Fibroblast of gingiva (primary cell): ENCODE data around the gene SCYL2.
"Not testable (repeated sequence)": the region's sequence is repeated elsewhere in the genome, so short reads cannot be mapped to it uniquely, and the experiment has no call there.

Experiments
- DNase-seq: peaks from one replicate; pipeline ENCODE4 v3.0.0-alpha.2; 2011; ENCODE audit warnings: low read depth

Gene SCYL2, protein sequence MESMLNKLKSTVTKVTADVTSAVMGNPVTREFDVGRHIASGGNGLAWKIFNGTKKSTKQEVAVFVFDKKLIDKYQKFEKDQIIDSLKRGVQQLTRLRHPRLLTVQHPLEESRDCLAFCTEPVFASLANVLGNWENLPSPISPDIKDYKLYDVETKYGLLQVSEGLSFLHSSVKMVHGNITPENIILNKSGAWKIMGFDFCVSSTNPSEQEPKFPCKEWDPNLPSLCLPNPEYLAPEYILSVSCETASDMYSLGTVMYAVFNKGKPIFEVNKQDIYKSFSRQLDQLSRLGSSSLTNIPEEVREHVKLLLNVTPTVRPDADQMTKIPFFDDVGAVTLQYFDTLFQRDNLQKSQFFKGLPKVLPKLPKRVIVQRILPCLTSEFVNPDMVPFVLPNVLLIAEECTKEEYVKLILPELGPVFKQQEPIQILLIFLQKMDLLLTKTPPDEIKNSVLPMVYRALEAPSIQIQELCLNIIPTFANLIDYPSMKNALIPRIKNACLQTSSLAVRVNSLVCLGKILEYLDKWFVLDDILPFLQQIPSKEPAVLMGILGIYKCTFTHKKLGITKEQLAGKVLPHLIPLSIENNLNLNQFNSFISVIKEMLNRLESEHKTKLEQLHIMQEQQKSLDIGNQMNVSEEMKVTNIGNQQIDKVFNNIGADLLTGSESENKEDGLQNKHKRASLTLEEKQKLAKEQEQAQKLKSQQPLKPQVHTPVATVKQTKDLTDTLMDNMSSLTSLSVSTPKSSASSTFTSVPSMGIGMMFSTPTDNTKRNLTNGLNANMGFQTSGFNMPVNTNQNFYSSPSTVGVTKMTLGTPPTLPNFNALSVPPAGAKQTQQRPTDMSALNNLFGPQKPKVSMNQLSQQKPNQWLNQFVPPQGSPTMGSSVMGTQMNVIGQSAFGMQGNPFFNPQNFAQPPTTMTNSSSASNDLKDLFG

DNA sequence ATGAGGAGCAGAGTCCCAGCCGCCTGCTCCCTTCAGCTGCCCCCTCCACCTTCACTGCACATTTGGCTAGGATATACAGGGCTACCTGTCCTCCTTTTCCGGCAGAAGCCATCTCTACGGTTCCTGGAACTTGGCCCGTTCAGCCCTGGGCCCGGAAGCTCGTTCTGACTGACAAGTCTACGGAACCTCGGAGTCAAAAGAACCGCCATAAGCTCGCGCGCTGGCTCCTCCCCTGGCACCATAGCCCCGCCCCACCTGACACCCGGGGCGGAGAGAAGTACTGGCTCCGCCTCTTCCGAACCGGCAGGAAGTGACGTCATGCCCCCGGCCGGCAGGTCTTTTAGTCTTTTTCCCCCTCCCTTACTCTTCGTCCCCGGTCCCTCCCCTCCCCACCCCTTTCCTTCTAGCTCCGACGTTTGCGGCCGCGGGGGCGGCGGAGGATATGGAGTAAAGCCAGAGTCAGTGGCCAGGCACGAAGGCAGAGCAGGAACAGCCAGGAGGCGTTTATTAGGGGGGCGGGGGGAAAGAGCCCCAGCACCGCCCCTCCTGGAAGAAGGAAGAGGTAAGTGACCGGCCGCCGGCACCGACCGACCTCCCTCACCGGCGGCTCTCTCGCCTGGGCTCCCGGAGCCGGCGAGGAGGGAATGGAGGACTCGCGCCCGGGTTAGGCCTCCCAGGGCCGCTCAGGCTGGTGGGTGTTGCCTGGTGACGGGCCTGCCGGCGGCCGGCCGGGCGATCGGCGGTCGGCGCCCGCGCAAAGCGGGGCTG lies at the start of gene SCYL2, which contains the start of gene DEPDC4:
TSS of gene SCYL2 (plus strand) at position 343 of the 768 bp plus-strand sequence. CDS start 15,794 bp downstream, outside the sequence.
TSS of gene DEPDC4 (minus strand) at position 245 of the 768 bp plus-strand sequence. CDS start at position 242, 3 bp downstream.
- peak; percentile 98 for DNase-seq

DNA sequence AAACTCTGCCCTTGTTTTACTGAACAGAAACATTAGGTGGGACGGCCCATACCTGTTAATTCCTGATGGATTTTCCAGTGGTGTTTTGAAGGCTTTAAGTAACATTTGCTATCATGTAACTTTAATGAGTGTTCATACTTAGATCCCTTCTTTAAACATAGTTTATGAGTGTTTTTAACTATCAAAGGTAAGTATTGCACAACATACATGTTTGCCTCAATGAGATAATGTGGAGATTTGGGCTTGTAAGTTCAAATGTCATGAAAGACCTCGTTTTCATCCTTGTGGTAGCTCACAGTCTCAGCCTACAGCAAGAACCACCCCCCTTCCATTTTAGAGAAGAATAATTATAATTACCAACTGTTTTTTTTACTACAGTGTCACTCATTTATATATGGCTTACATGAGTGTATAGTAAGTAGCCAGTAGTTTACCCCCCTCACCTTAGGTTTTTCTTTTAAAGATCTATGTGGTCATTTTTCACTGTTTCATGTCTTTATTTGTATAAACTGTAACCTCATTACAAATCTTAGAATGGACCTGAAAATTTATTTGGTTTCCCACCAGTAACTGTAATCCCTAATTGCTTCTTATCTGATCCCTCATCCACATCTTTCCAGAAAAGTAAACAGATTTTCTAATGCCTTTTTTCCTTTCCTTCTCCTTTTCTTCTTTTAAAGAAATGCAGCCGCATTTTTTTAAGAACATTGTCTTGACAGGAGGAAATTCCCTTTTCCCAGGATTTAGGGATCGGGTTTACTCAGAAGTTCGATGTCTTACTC lies 47.5 kb upstream of the SCYL2 start:
- no peak for DNase-seq

DNA sequence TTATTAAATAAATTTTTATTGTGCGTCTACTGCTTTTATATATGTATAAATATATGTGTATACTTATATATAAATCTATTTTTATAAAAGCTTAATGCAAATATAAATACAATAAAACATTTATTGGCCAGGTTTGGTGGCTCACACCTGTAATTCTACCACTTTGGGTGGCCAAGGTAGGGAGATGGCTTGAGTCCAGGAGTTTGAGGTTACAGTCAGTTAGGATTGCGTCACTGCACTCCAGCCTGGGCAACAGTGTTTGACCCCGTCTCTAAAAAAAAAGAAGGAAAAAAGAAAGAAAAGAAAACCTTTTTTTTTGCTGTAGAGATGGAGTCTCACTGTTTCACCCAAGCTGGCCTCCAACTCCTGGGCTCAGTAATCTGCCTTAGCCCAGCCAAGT lies 45.5 kb upstream of the SCYL2 start:
- no peak for DNase-seq

DNA sequence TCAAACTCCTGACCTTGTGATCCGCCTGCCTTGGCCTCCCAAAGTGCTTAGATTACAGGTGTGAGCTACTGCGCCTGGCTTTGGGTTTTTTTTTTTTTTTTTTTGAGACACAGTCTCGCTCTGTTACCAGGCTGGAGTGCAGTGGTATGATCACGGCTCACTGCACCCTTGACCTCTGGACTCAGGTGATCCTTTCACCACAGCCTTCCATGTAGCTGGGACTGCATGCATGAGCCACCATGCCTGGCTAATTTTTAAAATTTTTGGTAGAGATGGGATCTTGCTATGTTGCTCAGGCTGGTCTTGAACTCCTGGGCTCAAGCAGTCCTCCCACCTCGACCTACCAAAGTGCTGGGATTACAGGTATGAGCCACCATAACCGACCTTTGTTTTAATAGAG lies 44.8 kb upstream of the SCYL2 start:
- not testable (repeated sequence) for DNase-seq

DNA sequence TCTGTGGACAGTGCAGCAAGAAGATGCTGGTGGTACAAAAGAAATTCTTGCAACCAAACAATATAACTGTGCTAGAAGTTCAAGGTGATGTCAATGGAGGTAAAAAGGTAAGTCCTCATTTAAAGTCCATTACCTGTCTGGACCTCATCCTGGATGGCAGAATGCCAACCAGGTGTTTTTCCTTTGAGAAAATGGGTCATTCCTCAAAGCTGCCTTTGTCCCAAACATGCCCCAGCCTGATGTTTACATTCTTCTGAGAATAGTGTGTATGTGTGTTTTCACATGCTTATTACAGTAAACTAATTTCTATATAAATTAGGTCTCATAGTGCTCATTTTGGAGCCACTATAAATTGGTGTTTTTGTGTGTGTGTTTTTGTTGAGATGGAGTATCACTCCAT lies 41.5 kb upstream of the SCYL2 start:
- DNase-seq: no peak

DNA sequence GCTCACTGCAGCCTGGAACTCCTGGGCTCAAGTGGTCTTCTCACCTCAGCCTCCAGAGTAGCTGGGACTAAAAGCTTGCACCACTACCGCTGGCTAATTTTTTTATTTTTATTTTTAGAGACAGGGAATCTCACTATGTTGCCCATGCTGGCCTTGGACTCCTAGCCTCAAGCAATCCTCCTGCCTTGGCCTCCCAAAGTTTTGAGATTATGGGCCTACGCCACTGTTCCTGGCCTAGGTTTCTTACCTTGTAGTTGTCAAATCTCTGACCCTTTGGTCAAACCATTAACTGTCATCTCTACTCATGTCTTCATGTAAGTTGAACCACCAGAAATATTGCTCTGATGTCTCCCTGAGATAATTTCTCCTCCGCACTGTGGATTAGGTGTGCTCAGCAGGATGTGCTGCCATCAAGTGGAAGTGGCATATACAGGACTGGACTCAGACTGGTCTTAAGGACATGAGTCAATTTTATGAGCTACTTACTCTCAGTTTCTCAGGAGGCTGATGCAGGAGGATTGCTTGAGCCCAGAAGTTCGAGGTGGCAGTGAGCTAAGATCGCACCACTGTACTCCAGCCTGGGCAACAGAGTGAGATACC lies 37.8 kb upstream of the SCYL2 start:
- peak; percentile 14 for DNase-seq

DNA sequence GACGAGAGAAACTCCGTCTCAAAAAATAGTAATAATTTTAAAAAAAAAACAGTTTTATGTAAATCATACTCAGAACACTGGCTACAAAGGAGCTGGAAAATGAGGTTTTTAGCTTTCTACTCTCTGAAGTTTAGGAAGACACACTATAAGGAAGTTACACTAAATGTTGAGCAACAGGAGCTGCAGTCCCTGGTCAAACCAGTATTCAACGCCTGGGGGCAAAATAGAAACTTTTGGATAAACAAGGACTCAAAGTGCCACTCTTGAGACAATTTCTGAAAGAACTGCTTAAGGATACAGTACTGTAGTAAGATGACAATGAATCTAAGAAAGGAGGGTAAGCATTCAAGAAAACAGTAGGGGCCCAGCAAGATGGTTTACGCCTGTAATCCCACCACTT lies 37.1 kb upstream of the SCYL2 start:
- peak; percentile 46 for DNase-seq

DNA sequence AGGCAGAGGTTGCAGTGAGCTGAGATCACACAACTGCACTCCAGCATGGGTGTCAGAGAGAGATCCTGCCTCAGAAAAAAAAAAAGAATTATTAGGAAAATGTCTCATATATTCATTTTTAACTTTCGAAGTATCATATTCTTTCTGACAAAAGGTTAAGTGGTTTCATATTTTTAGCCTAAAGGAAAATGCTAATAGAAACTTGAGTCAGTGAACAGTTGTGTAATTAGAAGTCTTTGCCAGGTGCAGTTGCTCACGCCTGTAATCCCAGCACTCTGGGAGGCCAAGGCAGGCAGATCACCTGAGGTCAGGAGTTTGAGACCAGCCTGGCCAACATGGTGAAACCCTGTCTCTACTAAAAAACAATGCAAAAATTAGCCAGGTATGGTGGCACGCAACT lies 35.1 kb upstream of the SCYL2 start:
- DNase-seq: peak; percentile 61

DNA sequence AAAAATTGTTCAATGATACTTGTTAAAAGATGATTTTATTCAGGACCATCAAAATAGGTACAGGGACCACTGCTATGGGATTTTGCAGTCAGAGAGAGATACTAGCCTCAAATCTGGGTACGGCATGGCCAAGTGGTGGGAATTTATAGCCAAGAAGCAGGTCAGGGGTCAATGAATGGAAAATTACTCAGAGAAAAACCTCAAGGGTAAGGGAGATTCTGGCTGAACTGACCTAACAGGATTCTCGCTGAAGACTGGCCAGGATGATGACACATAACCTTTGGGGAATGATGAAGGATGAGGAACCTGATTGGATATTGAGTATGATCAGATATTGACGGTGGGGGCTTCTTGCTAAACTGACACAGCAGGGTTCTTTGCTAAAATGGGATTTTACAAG lies 32.8 kb upstream of the SCYL2 start:
- DNase-seq: peak; percentile 61

DNA sequence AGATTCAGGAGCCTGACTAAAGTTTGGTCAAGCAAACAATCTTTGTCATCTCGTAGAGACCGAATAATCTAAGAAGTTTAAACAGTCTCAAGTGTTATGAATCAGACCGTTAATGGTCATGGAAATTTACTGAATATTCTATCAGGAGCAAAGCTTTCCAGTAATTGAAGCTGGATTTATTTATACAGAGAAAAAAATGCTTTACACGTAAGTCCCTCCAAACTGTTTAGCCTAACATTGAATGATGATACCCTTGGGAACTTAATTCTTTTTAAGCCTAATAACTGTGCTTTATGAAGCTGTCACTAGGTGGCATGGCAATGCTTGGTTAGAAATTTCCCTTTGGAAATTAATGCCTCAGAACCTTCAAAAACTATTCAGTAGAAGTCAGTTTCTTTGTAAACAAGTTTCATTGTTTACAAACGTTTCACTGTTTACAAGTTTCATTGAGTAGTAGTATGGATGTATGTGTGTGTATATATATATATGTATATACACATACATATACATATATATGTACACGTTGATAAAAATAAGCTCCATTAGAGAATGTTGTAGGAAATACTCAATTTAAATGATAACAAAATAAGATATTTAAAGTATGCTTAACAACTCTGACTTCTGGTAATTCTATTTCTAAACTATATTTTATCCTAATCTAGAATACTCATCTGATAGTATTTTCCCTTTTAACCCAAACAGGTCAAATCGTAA lies 32.2 kb upstream of the SCYL2 start:
- DNase-seq: peak; percentile 60

DNA sequence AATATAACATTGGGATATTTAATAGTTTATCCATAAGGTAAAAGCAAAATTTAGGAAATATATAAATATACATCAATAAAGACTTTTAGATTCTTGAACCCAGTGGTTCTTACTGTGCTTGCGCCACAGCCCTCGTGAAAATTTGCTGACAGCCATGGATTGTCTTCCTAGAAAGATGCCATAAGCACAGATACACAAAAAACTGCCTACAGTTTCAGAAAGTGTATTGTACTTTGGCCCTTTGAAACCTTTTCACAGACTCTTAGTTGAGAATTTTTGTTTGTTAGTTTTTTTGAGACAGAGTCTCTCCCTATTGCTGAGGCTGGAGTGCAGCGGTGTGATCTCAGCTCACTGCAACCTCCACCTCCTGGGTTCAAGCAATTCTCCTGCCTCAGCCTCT lies 28.2 kb upstream of the SCYL2 start:
- DNase-seq: no peak

DNA sequence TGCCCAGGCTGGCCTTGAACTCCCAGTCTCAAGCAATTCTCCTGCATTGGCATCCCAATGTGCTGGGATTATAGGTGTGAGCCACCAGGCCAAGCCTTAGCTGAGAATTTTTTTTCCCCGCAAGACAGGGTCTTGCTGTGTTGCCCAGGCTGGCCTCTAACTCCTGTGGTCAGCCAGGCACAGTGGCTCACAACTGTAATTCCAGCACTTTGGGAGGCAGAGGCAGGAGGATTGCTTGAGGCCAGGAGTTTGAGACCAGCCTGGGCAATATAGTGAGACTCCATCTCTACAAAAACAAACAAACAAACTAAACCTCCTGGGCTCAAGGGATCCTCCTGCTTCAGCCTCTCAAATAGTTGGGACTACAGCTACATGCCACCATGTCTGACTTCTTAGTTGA lies 27.4 kb upstream of the SCYL2 start:
- no peak for DNase-seq

DNA sequence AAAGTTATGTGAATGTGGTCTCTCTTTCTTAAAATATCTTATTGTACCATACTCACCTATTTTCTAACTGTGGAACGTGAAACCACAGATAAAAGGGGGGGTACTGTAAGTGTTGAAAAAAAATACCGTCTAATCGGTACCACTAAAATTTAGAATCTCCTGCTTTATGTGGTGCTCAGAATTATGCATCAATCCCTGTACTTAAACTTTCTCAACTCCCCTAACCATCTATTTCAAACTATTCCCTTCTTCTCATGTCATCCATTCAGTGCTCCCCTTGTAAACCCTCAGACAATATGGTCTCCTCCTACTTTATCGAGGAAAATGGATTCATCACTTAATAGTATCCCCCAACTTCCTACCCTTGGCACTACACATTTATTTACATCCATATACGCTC lies 23.8 kb upstream of the SCYL2 start:
- DNase-seq: no peak

DNA sequence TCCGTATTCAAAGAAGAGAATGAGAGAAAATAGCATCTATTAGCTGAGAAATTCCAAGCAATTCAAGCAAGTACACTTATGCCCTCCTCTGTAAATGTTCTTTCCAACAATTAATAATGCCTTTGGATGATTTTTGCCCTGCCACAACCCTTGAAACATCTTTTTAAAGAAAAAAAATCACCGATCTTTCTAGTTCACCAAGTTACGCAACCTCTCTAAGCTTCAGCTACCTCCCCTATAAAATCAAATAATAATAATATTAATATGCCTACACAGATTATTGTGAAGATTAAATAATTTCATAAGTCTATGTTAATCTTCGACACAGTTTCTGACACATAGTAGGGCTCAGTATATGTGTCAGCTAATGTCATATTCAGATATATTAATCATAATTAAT lies 19.2 kb upstream of the SCYL2 start:
- DNase-seq: no peak

DNA sequence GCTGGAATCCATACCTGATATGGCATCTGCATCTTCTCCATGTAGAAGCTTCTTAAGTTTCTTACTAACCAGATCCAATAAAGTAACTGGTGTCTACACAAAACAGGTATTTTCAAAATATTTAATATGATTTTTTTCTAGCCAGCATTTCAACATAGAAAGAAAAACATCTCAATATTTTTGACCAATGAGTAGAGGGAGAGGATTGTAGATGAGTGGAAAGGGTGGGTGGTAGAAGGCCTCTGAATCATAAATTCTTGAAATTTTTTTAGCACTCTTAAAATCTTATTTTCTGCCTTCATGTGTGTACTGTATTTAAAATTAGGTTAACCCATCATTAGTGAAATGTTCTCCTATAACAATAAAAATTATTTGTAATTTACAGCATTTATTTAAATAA lies 18.1 kb upstream of the SCYL2 start:
- no peak for DNase-seq

DNA sequence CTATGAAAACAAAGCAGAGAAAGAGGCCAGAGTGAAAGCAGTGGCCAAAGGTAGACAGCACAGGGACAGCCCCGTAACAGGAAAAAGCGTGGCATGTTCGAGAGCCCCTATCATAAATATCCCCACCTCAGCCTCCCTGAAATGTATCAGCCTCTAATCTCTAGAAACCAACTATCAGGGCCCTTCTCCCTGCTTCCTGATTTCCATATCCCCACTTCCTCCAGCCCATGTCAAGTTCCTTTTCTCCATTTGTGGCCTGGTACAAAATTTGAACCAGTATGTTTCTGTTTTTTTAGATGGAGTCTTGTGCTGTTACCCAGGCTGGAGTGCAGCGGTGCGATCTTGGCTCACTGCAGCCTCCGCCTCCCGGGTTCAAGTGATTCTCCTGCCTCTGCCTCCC lies 17.0 kb upstream of the SCYL2 start:
- DNase-seq: no peak

DNA sequence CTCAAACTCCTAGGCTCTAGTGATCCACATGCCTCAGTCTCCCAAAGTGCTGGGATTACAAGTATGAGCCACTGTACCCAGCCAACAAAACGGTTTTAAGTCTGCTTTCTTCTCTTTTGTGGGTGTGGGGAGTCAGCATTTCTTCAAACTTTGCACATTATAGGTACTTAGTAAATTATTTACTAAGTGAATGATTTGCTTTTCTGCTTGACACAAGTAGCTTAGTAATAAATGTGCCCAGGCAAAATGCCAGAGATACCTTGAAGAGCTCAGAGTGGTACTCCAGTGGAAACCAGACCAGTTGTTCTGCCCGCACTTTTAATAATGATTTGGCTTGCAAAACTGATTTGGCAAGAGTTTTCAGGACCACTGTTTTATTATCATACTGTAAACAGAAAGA lies 15.1 kb upstream of the SCYL2 start:
- DNase-seq: no peak

DNA sequence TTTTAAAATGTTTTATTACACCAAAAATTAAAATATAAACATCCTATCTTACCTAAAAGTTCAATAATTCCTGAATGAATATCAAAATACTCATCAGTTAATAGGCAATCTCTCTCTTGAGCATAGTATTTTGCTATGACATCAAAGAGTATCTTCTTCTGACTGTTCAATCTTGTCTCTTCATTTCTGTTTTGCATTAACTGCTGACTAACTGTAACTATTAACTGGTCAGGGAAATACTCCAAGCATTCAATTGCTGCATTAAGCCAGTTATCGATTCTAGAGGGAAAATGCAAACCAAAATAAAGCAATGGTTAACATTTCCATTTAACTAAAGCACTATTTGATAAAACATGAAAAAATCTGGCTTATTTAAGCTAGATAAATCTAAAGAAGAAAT lies 13.5 kb upstream of the SCYL2 start:
- no peak for DNase-seq

DNA sequence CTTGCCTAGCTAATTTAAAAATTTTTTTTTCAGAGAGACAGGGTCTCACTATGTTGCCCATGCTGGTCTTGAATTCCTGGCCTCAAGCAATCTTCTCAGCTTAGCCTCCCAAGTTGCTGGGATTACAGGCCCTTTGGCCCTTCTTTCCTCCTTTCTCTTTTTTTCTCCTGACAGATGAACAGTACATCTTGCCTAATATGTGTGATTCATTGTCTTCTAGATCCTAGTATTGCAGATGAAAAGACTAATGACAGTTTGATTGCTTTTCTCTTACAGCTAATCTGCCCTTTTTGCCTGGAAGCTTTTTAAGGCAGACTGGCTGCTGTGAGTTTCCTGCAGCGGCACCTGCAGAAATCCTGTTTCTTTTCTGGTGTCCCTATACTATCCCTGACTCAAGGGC lies 12.1 kb upstream of the SCYL2 start:
- DNase-seq: no peak

DNA sequence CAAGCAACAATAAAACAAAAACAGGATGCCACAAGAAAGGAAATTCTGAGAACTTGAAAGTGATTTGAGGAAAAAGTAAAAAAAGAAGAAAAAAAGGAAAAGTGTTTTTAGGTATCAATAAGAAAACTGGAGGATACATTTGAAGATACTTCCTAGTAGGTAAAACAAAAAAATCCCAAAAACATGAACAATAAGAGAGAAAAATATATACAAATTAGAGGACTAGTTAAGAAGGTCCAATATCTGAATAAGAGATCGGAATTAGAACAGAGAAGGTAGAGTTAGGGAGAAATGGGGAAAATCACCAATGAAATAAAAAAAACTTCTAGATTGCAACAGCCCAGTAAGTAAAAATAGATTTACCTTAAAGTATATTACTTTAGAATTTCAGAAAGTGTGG lies 8.8 kb upstream of the SCYL2 start:
- no peak for DNase-seq
